ENCODE measurements around the gene ERP44. TPM values are rescaled to one million over a fixed set of nuclear protein-coding genes. Genes with fewer than 3 reads are reported as not detected.

The ERP44 gene
- total and polyA plus RNA-seq, 11 donors = 7.9 to 21.6 (median 15.7) TPM

- 90 to 99% (median 97%) methylated on average over 2 of the region's 2 CpGs for WGBS, 4 donors
- Histone ChIP-seq H3K36me3 (peaks cover 0 to 60% (median 20%) of the 10 kb centered on the region in 9 donors), H3K27ac (no peak overlapping the region), H3K4me3 (no peak overlapping the region), H3K27me3 (no peaks in the 10 kb centered on the region), H3K9me3 (peaks cover 0 to 25% (median 16%) of the 10 kb centered on the region in 12 donors), H3K4me1 (no peaks in the 10 kb centered on the region)
- intact Hi-C loops (cut with DNase I) = loop anchor here in 1 of 10 donors (10.0 kb wide), 1 partner anchor 695 kb away; no protein-coding TSS in a partner anchor
- no peak for ATAC-seq
- no peak for TF ChIP-seq CTCF (IDR thresholded peaks at IDR 0.05)
- TF ChIP-seq POLR2A (IDR thresholded peaks at IDR 0.05) = no peak
- no peak for DNase-seq
Measured at GRCh38 chr9:99929652-99930051, 169.1 kb downstream of the ERP44 start.

Other genes with a start within 250 kb of the ERP44 start
- gene STX17, start 192.3 kb downstream of the ERP44 start, total RNA-seq = 10 to 100 TPM; 15.4 to 29.1 (median 23.7) TPM
- gene STX17, start 192.3 kb downstream of the ERP44 start, polyA plus RNA-seq = 10 to 100 TPM in 1 of 2 donors, 1 to 10 TPM in 1; 5.8 to 10.5 TPM
- gene INVS, start 243 bp upstream of the ERP44 start, total RNA-seq = 10 to 100 TPM in 1 of 9 donors, 1 to 10 TPM in 8; 4.9 to 10.4 (median 7.5) TPM
- gene INVS, start 243 bp upstream of the ERP44 start, polyA plus RNA-seq = 1 to 10 TPM; 2.5 to 2.8 TPM